Skeletal muscle tissue (tissue), 4 donors: ENCODE data around the gene MORN3. TPM values are rescaled to one million over a fixed set of nuclear protein-coding genes. Genes with fewer than 3 reads are reported as not detected.
"Not testable (repeated sequence)": the region's sequence is repeated elsewhere in the genome, so short reads cannot be mapped to it uniquely, and the experiment has no call there.

Experiments used
- H3K27ac ChIP-seq: one replicate; pipeline ENCODE4 v1.7.0; 2013; ENCODE audit warnings: mild to moderate bottlenecking, low read depth, low read length, inconsistent platforms
- H3K27me3 ChIP-seq, 3 donors: one replicate each; pipeline ENCODE4 v1.7.0; 2013; ENCODE audit warnings: low read length in 3 of 3; ENCODE audit not compliant: control insufficient read depth in 3 of 3, insufficient read depth in 3 of 3
- H3K36me3 ChIP-seq, 3 donors: one replicate each; pipeline ENCODE4 v1.7.0; 2013; ENCODE audit warnings: low read length in 3 of 3; ENCODE audit not compliant: control insufficient read depth in 3 of 3, insufficient read depth in 3 of 3
- H3K4me1 ChIP-seq, 3 donors: one replicate each; pipeline ENCODE4 v1.7.0; 2013; ENCODE audit warnings: low read length in 3 of 3, mild to moderate bottlenecking in 3 of 3; ENCODE audit not compliant: control insufficient read depth in 3 of 3, insufficient read depth in 3 of 3
- H3K4me3 ChIP-seq, 3 donors: one replicate each; pipeline ENCODE4 v1.7.0; 2013; ENCODE audit warnings: low read length in 3 of 3
- H3K9ac ChIP-seq, 3 donors: one replicate each; pipeline ENCODE4 v1.7.0; 2013; ENCODE audit warnings: low read length in 3 of 3, mild to moderate bottlenecking in 3 of 3, moderate library complexity in 2 of 3, low read depth in 1 of 3
- H3K9me3 ChIP-seq, 3 donors: one replicate each; pipeline ENCODE4 v1.7.0; 2013; ENCODE audit warnings: low read length in 3 of 3; ENCODE audit not compliant: control insufficient read depth in 3 of 3
- total RNA-seq: library from RNA; depleted of rRNA; stranded (reverse); fragments of >200 nt; gene quantifications from one replicate; pipeline ENCODE4 v1.2.3, GENCODE V29; 2014
- donor health status: Osteomylitis.

Gene MORN3
- total RNA-seq, 1 donor from 2014 or later: under 0.01 TPM

DNA sequence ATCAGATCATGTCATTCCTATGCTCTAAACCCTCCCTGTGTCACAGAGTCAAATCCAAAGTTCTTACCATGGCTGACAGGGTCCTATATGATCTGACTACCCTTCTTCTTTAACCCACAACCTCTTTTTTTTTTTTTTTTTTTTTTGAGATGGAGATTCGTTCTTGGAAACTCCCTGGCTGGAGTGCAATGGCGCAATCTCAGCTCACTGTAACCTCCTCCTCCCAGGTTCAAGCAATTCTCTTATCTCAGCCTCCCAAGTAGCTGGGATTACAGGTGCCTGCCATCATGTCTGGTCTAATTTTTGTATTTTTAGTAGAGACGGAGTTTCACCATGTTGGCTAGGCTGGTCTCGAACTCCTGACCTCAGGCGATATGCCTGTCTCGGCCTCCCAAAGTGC, 2.6 kb downstream of the MORN3 start:
- H3K9me3 ChIP-seq, H3K36me3 ChIP-seq, H3K4me3 ChIP-seq, H3K27me3 ChIP-seq, H3K27ac ChIP-seq, H3K9ac ChIP-seq, H3K4me1 ChIP-seq: not testable (repeated sequence)

DNA sequence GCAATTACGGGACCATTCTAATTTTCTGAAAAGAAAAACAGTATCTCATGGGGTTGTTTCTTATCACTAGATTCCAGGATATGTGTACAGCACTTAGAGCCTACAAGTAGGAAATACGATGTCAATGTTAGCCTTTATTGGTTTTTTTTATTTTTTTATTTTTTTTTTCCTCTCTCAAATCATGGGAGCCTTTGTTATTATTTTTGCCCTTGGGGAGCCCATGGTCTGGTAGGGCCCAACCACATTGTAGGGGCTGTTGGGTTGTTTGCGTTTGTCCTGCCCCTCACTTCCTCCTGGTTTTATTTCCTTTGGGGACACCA, 5.9 kb downstream of the MORN3 start:
- Histone ChIP-seq H3K4me1 (peaks cover 0 to 6% (median 3%) of the 10 kb centered on the region in 3 donors), H3K27ac (no peak overlapping the region), H3K27me3 (no peaks in the 10 kb centered on the region), H3K36me3 (no peaks in the 10 kb centered on the region), H3K4me3 (no peak overlapping the region), H3K9me3 (no peaks in the 10 kb centered on the region), H3K9ac (no peak overlapping the region)

DNA sequence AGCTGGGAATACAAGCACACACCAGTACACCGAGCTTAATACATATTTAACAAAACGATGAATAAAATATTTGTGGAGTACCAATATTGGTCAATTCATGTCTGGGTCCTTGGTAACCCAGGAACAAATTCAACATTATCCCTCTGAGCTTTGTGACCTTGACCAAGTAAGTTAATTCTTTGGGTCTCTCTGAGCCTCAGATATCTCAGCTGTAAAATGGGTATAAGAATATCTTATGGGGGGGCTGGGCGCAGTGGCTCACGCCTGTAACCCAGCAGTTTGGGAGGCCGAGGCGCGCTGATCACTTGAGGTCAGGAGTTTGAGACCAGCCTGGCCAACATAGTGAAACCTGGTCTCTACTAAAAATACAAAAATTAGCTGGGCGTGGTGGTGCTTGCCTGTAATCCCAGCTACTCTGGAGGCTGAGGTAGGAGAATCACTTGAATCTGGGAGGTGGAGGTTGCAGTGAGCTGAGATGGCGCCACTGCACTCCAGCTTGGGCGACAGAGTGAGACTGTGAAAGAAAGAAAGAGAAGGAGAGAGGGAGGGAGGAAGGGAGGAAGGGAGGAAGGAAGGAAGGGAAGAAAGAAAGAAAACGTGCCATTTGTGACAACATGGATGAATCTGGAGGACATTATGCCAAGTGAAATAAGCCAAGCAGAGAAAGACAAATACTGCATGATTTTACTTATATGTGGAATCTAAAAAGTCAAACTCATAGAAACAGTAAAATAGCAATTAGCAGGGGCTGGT, 7.9 kb downstream of the MORN3 start:
- not testable (repeated sequence) for H3K27me3 ChIP-seq, H3K27ac ChIP-seq, H3K4me3 ChIP-seq, H3K4me1 ChIP-seq, H3K9ac ChIP-seq, H3K36me3 ChIP-seq, H3K9me3 ChIP-seq

DNA sequence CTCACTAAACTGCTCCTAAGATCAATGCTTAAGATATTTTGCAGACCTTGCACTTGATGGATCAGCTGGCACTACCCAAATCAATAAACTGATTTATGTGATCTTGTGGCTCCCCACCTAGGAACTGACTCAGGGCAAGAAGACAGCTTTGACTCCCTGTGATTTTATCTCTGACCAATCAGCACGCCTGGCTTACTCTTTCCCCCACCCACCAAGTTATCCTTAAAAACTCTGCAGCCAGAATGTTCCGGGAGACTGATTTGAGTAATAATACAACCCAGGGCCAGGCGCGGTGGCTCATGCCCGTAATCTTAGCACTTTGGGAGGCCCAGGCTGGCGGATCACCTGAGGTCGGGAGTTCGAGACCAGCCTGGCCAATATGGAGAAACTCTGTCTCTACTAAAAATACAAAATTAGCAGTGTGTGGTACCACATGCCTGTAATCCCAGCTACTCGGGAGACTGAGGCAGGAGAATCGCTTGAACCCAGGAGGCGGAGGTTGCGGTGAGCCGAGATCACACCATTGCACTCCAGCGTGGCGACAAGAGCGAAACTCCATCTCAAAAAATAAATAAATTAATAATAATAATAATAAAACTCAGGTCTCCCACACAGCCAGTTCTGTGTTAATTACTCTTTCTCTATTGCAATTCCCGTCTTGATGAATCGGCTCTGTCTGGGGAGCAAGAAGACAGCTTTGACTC, 12.0 kb downstream of the MORN3 start:
- Histone ChIP-seq H3K4me3 (no peak overlapping the region), H3K4me1 (peaks cover 3 to 6% (median 6%) of the 10 kb centered on the region in 3 donors), H3K9ac (no peak overlapping the region), H3K27ac (no peak overlapping the region), H3K36me3 (no peaks in the 10 kb centered on the region), H3K9me3 (no peaks in the 10 kb centered on the region), H3K27me3 (no peaks in the 10 kb centered on the region)

DNA sequence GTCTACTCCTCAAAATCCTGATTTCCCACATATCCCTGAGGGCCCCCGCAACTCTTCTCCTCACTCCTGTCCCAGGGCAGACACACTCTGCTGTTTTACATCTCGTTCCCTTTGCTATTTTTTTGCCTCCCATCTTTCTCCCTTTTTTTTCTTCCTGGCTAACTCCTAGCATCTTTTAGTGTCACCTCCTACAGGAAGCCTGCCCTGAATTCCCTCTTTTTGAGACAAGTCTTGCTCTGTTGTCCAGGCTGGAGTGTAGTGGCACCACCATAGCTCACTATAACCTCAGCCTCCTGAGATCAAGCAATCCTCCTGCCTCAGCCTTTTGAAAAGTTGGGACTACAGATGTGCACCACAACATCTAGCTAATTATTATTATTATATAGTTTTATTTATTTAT, 13.3 kb downstream of the MORN3 start:
- Histone ChIP-seq H3K9ac (no peak overlapping the region), H3K27me3 (no peaks in the 10 kb centered on the region), H3K9me3 (no peaks in the 10 kb centered on the region), H3K27ac (no peak overlapping the region), H3K36me3 (no peaks in the 10 kb centered on the region), H3K4me3 (no peak overlapping the region), H3K4me1 (peaks cover 3 to 12% (median 6%) of the 10 kb centered on the region in 3 donors)

DNA sequence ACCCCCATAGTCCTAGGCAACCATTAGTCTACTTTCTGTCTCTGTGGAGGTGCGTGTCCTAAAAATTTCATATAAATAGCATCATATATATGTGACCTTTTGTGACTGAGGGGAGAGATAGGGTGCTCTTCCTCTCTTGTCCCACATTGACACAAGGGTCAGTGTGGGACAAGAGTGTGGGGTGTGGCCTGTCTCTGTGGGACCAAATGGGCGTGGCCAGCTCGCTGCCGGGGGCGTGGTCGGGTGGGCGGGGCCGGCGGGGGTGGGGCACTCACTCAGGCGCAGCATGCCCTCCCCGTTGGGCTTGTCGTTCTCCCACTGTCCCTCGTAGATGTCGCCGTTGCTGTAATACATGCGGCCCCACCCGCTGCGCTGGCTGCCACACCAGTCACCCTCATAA, 15.5 kb downstream of the MORN3 start:
- no peak overlapping the region for H3K27ac ChIP-seq
- peaks cover under 1 to 12% (median 2%) of the 10 kb centered on the region in 3 donors for H3K4me1 ChIP-seq
- H3K4me3 ChIP-seq: no peak overlapping the region
- no peaks in the 10 kb centered on the region for H3K9me3 ChIP-seq
- H3K36me3 ChIP-seq: no peaks in the 10 kb centered on the region
- H3K9ac ChIP-seq: no peak overlapping the region
- no peaks in the 10 kb centered on the region for H3K27me3 ChIP-seq

DNA sequence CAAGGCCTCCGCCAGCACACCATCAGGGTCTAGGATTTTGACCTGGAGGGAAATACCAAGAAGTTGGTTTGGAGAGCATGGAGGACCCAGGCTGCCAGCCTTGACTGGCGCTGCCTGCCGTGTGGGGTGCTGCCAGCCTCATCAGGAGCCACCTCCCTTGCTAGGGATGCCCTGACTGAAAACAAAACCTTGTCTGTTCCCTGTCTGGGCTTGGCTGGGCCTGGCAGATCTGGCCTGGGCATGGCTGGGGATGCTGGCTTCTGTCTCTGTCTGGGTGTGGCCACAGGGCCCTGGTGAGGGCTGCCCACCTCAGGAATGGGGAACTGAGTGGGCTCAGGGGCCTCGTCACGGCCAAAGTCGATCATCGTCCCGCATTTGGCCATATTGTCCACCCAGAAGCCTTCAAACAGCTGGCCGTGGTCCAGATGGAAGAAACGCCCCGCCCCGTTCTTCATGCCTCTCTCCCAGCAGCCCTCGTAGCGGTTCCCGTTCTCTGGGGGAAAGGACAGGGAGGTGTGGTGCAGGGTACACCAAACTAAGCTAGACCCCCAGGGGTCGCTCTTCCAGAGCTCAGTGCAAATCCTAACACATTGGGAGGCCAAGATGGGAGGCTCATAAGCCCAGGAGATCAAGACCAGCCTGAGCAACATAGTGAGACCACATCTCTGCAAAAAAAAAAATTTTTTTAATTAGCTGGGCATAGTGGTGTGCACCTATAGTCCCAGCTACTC, 16.5 kb downstream of the MORN3 start:
- Histone ChIP-seq H3K4me3 (no peak overlapping the region), H3K27ac (no peak overlapping the region), H3K4me1 (peaks cover 0 to 12% (median 0%) of the 10 kb centered on the region in 3 donors), H3K27me3 (no peaks in the 10 kb centered on the region), H3K9ac (no peak overlapping the region), H3K36me3 (no peaks in the 10 kb centered on the region), H3K9me3 (no peaks in the 10 kb centered on the region)

DNA sequence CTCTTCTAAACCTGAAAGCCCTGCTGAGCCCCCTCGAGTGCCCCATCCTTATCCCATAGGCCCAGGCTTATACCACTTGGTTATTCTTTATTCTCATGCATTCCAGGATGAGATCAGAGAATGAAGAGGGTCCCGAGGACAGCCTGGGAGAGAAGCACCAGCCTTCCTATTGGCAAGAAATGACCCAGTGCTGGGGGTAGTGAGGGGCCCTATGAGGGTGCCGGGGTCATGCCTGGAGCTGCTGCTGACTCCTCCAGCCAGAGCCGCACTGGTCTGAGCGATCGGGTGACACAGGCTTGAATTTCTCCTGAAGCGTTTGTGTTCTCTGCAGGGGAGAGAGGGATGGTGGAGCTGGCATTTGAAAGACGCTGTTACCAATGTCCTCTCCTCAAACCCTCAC, 18.1 kb downstream of the MORN3 start:
- H3K9ac ChIP-seq: no peak overlapping the region

DNA sequence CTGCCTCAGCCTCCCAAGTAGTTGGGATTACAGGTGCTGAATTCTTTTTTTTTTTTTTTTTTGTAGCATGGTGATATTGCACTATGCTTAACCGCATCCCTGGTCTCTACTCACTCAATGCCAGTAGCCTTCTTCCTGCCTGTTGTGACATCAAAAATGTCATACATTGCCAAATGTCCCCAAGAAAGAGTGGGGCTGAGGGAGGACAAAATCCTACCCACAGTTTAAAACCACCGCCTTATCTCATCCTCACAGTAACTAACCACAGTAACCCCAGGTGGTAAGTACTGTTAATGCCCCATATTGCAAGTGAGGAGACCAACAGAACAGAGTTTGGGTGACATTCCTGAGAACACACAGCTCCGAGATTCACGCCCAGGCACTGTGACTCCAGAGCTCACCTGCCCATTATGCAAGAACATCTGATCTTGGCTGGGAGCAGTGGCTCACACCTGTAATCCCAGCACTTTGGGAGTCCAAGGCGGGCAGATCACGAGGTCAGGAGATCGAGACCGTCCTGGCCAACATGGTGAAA, 19.6 kb downstream of the MORN3 start:
- Histone ChIP-seq H3K36me3 (no peaks in the 10 kb centered on the region), H3K9me3 (no peaks in the 10 kb centered on the region), H3K4me3 (no peak overlapping the region), H3K9ac (no peak overlapping the region), H3K27me3 (no peaks in the 10 kb centered on the region), H3K4me1 (peaks cover 0 to 12% (median 0%) of the 10 kb centered on the region in 3 donors), H3K27ac (no peak overlapping the region)

More for the DNA sequence above, 18.1 kb downstream of the MORN3 start:
- H3K36me3 ChIP-seq: no peaks in the 10 kb centered on the region
- no peak overlapping the region for H3K4me3 ChIP-seq
- H3K27me3 ChIP-seq: no peaks in the 10 kb centered on the region
- H3K9me3 ChIP-seq: no peaks in the 10 kb centered on the region
- no peak overlapping the region for H3K27ac ChIP-seq
- peaks cover 0 to 12% (median 0%) of the 10 kb centered on the region in 3 donors for H3K4me1 ChIP-seq

DNA sequence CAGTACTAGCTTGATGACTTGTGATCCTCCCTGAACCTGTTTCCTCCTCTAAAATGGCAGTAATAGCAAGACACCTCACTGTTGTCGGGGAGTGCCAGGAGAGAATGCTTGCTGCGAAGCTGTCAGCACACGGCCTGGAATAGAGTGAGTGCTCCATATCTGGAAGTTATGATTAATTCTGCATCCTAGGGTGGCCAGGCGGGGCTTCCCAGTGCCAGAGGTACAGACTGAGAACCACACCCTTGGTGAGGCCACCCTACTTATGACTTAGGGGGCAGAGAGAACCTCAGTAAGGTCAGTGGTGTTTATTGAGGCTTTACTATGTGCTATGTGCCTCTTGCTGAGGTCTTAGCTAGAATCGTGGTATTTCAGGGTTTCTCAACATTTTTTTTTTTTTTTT, 20.1 kb downstream of the MORN3 start:
- H3K4me1 ChIP-seq: peaks cover 0 to 12% (median 0%) of the 10 kb centered on the region in 3 donors
- no peaks in the 10 kb centered on the region for H3K36me3 ChIP-seq
- no peak overlapping the region for H3K9ac ChIP-seq
- H3K27ac ChIP-seq: no peak overlapping the region
- no peaks in the 10 kb centered on the region for H3K27me3 ChIP-seq
- H3K4me3 ChIP-seq: no peak overlapping the region
- no peaks in the 10 kb centered on the region for H3K9me3 ChIP-seq
